CD14-positive monocyte (primary cell): ENCODE data around the gene LGALS3BP. TPM values are rescaled to one million over a fixed set of nuclear protein-coding genes. Genes with fewer than 3 reads are reported as not detected.

ENCODE experiments used
- DNase-seq, 3 donors: peaks; one replicate each; pipeline ENCODE4 v3.0.0-alpha.2; 2011 to 2022
- H2AFZ ChIP-seq: 2 replicates; pipeline ENCODE4 v1.6.0; 2012; ENCODE audit warnings: mild to moderate bottlenecking, low read depth, low read length, inconsistent platforms; ENCODE audit not compliant: insufficient read depth, poor library complexity, severe bottlenecking
- H3K27ac ChIP-seq, 2 donors: 1 replicate in 1 of 2; 2 replicates in 1 of 2; pipeline ENCODE4 v1.5.1; 2012 to 2013; ENCODE audit warnings: low read length in 2 of 2, control low read depth in 1 of 2, inconsistent platforms in 1 of 2, low read depth in 1 of 2, mild to moderate bottlenecking in 1 of 2
- H3K27me3 ChIP-seq, 2 donors: one replicate each; pipeline versions ENCODE4 v1.6.0 to v1.6.1; 2011 to 2013; ENCODE audit warnings: low read length in 2 of 2; ENCODE audit not compliant: control insufficient read depth in 2 of 2, insufficient read depth in 2 of 2
- H3K36me3 ChIP-seq, 2 donors: replicated peaks in 1 of 2; 1 replicate in 1 of 2; 2 replicates in 1 of 2; pipeline versions ENCODE4 v1.5.1 to v1.6.1; 2012 to 2013; ENCODE audit warnings: low read length in 2 of 2, control low read depth in 1 of 2, inconsistent platforms in 1 of 2, mild to moderate bottlenecking in 1 of 2; ENCODE audit not compliant: insufficient read depth in 2 of 2, control insufficient read depth in 1 of 2
- H3K4me1 ChIP-seq, 2 donors: 1 replicate in 1 of 2; 2 replicates in 1 of 2; pipeline versions ENCODE4 v1.5.1 to v1.6.1; 2012 to 2013; ENCODE audit warnings: low read length in 2 of 2, control low read depth in 1 of 2, inconsistent platforms in 1 of 2, mild to moderate bottlenecking in 1 of 2, moderate library complexity in 1 of 2; ENCODE audit not compliant: insufficient read depth in 2 of 2, control insufficient read depth in 1 of 2
- H3K4me2 ChIP-seq: replicated peaks from 2 replicates; pipeline ENCODE3; 2012; ENCODE audit warnings: low read length, moderate library complexity, mild to moderate bottlenecking; ENCODE audit not compliant: poor library complexity, severe bottlenecking; ENCODE audit errors: extremely low read depth
- H3K4me3 ChIP-seq, 3 experiments: fragments of 200-600 bp in 1 of 3; sonication (generic) in 1 of 3; replicated peaks in 1 of 3; 1 replicate in 2 of 3; 2 replicates in 1 of 3; pipeline ENCODE4 v1.5.1; 2011 to 2013; ENCODE audit warnings: low read length in 3 of 3, mild to moderate bottlenecking in 3 of 3, control low read depth in 2 of 3, low read depth in 2 of 3, inconsistent platforms in 1 of 3, moderate library complexity in 1 of 3
- H3K79me2 ChIP-seq: 2 replicates; pipeline ENCODE4 v1.6.0; 2012; ENCODE audit warnings: mild to moderate bottlenecking, control low read depth, inconsistent platforms, low read length, moderate library complexity; ENCODE audit not compliant: insufficient read depth
- H3K9ac ChIP-seq: 2 replicates; pipeline ENCODE4 v1.6.0; 2017; ENCODE audit warnings: low read length, mild to moderate bottlenecking; ENCODE audit not compliant: insufficient read depth, poor library complexity, severe bottlenecking
- H3K9me3 ChIP-seq, 2 donors: replicated peaks in 1 of 2; 1 replicate in 1 of 2; 2 replicates in 1 of 2; pipeline versions ENCODE4 v1.5.1 to v1.6.1; 2012 to 2013; ENCODE audit warnings: low read length in 2 of 2, control low read depth in 1 of 2; ENCODE audit not compliant: control insufficient read depth in 1 of 2, insufficient read depth in 1 of 2
- H4K20me1 ChIP-seq: 2 replicates; pipeline ENCODE4 v1.6.0; 2012; ENCODE audit warnings: mild to moderate bottlenecking, low read length, control low read depth, moderate library complexity; ENCODE audit not compliant: insufficient read depth
- H3K27ac Mint-ChIP-seq, 7 donors: one replicate each; pipeline ENCODE4 v1.8.0; 2020; ENCODE audit warnings: mild to moderate bottlenecking in 7 of 7, mixed read lengths in 7 of 7, moderate library complexity in 6 of 7, inconsistent platforms in 2 of 7
- H3K27me3 Mint-ChIP-seq, 3 donors: one replicate each; pipeline ENCODE4 v1.8.0; 2021 to 2022; ENCODE audit warnings: low read depth in 3 of 3, mild to moderate bottlenecking in 3 of 3, mixed read lengths in 3 of 3, moderate library complexity in 3 of 3, inconsistent platforms in 1 of 3
- H3K36me3 Mint-ChIP-seq, 2 donors: one replicate each; pipeline ENCODE4 v1.8.0; 2020; ENCODE audit warnings: mixed read lengths in 2 of 2, inconsistent platforms in 1 of 2, mild to moderate bottlenecking in 1 of 2
- H3K4me1 Mint-ChIP-seq: one replicate; pipeline ENCODE4 v1.8.0; 2020; ENCODE audit warnings: mild to moderate bottlenecking, mixed read lengths
- H3K4me3 Mint-ChIP-seq, 2 donors: one replicate each; pipeline ENCODE4 v1.8.0; 2020; ENCODE audit warnings: mild to moderate bottlenecking in 2 of 2, mixed read lengths in 2 of 2, moderate library complexity in 1 of 2
- H3K9me3 Mint-ChIP-seq, 7 donors: one replicate each; pipeline ENCODE4 v1.8.0; 2020 to 2022; ENCODE audit warnings: mixed read lengths in 7 of 7, mild to moderate bottlenecking in 6 of 7, moderate library complexity in 6 of 7, inconsistent platforms in 2 of 7
- CTCF ChIP-seq: fragments of 200-600 bp; IDR thresholded peaks from one replicate; pipeline ENCODE4 v1.8.0; 2022; ENCODE audit warnings: antibody characterized with exemption, mild to moderate bottlenecking
- WGBS: methylation state at CpG from one replicate; pipeline ENCODE4 v1.1.5; 2013; ENCODE audit warnings: missing lambda C conversion rate; ENCODE audit not compliant: insufficient coverage; 5-methylcytosine and 5-hydroxymethylcytosine counted together
- intact Hi-C, 2 donors: fragments of 100-400 bp; cut with micrococcal nuclease; formaldehyde crosslinking; loops; one replicate each; pipeline versions ENCODE4 v1.15.0 to v1.15.1; 2023
- polyA plus RNA-seq, 3 donors: library from polyadenylated mRNA; depleted of rRNA in 1 of 3; unstranded in 2 of 3; stranded (reverse) in 1 of 3; fragments of 300-500 nt in 2 of 3; fragments of >200 nt in 1 of 3; fragmentation: Illumina TruSeq in 2 of 3; gene quantifications; 1 replicate in 2 of 3; 2 replicates in 1 of 3; pipeline ENCODE4 v1.2.3, GENCODE V29; 2012 to 2021

Gene LGALS3BP
- polyA plus RNA-seq, 3 donors = 11.4 to 12.0 (median 11.7) TPM

GRCh38 chr17:78956254-78956653, 23.5 kb downstream of the LGALS3BP start:
- no peak overlapping the region for H3K9ac ChIP-seq
- 76% methylated on average over 6 of the region's 11 CpGs for WGBS
- no peak overlapping the region for H3K4me3 ChIP-seq
- no peak for TF ChIP-seq CTCF
- Mint-ChIP-seq H3K9me3 (peaks cover 0 to 12% (median 5%) of the 10 kb centered on the region in 7 donors), H3K27ac (no peak overlapping the region), H3K4me3 (no peak overlapping the region), H3K36me3 (no peaks in the 10 kb centered on the region), H3K27me3 (peaks cover 2 to 9% (median 7%) of the 10 kb centered on the region in 3 donors), H3K4me1 (peaks cover 4% of the 10 kb centered on the region)
- no peaks in the 10 kb centered on the region for H3K4me1 ChIP-seq
- no peak overlapping the region for H3K4me2 ChIP-seq
- intact Hi-C loops = no loop called here
- no peaks in the 10 kb centered on the region for H3K79me2 ChIP-seq
- DNase-seq = no peak
- H3K27ac ChIP-seq = no peak overlapping the region
- no peaks in the 10 kb centered on the region for H3K27me3 ChIP-seq
- H3K9me3 ChIP-seq = peaks cover under 1 to 13% of the 10 kb centered on the region in 2 donors
- no peaks in the 10 kb centered on the region for H4K20me1 ChIP-seq
- H3K36me3 ChIP-seq = no peaks in the 10 kb centered on the region
- no peak overlapping the region for H2AFZ ChIP-seq

GRCh38 chr17:78954684-78955083, 25.0 kb downstream of the LGALS3BP start:
- peaks cover 3 to 9% (median 7%) of the 10 kb centered on the region in 3 donors for H3K27me3 Mint-ChIP-seq
- no peaks in the 10 kb centered on the region for H3K4me1 ChIP-seq
- H3K9me3 Mint-ChIP-seq = peaks cover 7 to 28% (median 21%) of the 10 kb centered on the region in 7 donors
- no peak overlapping the region for H3K4me3 ChIP-seq
- H3K4me2 ChIP-seq = no peak overlapping the region
- TF ChIP-seq CTCF = no peak
- H3K9me3 ChIP-seq = peaks cover 15 to 29% of the 10 kb centered on the region in 2 donors
- H3K4me3 Mint-ChIP-seq = no peak overlapping the region
- H3K36me3 Mint-ChIP-seq = peaks cover 3 to 7% of the 10 kb centered on the region in 2 donors
- H3K9ac ChIP-seq = no peak overlapping the region
- H3K27ac ChIP-seq = no peak overlapping the region
- no peaks in the 10 kb centered on the region for H4K20me1 ChIP-seq
- H3K4me1 Mint-ChIP-seq = no peaks in the 10 kb centered on the region
- H3K27me3 ChIP-seq = no peaks in the 10 kb centered on the region
- no peaks in the 10 kb centered on the region for H3K79me2 ChIP-seq
- no peaks in the 10 kb centered on the region for H3K36me3 ChIP-seq
- no peak overlapping the region for H3K27ac Mint-ChIP-seq
- 94% methylated on average over 4 of the region's 14 CpGs for WGBS
- DNase-seq = no peak
- no peak overlapping the region for H2AFZ ChIP-seq
- intact Hi-C loops = no loop called here
